Activated T-helper 1 cell treated with anti-CD3 and anti-CD28 coated beads, Interleukin-12 subunit alpha, Interleukin-12 subunit beta, Interleukin-2, Interleukin-4 antibody, amounts not matched to agents 30 ng/mL and 10 ng/mL and 1 ng/mL, durations not matched to agents 14 hours and 24 hours and 36 hours (primary cell): ENCODE results near the gene BRD9. TPM values are rescaled to one million over a fixed set of nuclear protein-coding genes. Genes with fewer than 3 reads are reported as not detected.
"Not testable (repeated sequence)": the region's sequence is repeated elsewhere in the genome, so short reads cannot be mapped to it uniquely, and the experiment has no call there.

Experiments
- DNase-seq: peaks from one replicate; pipeline ENCODE4 v3.0.0; 2021; ENCODE audit warnings: low spot score
- H3K27ac Mint-ChIP-seq: one replicate; pipeline ENCODE4 v1.8.0; 2021; ENCODE audit warnings: mild to moderate bottlenecking, mixed read lengths
- H3K27me3 Mint-ChIP-seq: one replicate; pipeline ENCODE4 v1.8.0; 2022; ENCODE audit warnings: mild to moderate bottlenecking, moderate library complexity, mixed read lengths; ENCODE audit not compliant: insufficient read depth
- H3K36me3 Mint-ChIP-seq: one replicate; pipeline ENCODE4 v1.8.0; 2021; ENCODE audit warnings: low read depth, mixed read lengths
- H3K4me1 Mint-ChIP-seq: one replicate; pipeline ENCODE4 v1.8.0; 2021; ENCODE audit warnings: low read depth, mixed read lengths
- H3K4me3 Mint-ChIP-seq: one replicate; pipeline ENCODE4 v1.8.0; 2021; ENCODE audit warnings: mild to moderate bottlenecking, moderate library complexity, mixed read lengths
- H3K9me3 Mint-ChIP-seq: one replicate; pipeline ENCODE4 v1.8.0; 2021; ENCODE audit warnings: mixed read lengths
- intact Hi-C: fragments of 100-400 bp; cut with micrococcal nuclease; formaldehyde crosslinking; loops from one replicate; pipeline ENCODE4 v1.15.1; 2024
- total RNA-seq: library from RNA; stranded (reverse); gene quantifications from 2 replicates; pipeline ENCODE4 v1.2.3, GENCODE V29; 2022

BRD9 gene
- total RNA-seq, 1 donor from 2014 or later, result 77.8 TPM

GRCh38 chr5:835933-836612 is 56.5 kb downstream of the BRD9 start:
- peak overlapping the region; percentile 15 for H3K27ac Mint-ChIP-seq
- H3K9me3 Mint-ChIP-seq, H3K4me1 Mint-ChIP-seq, intact Hi-C loops, H3K4me3 Mint-ChIP-seq, DNase-seq, H3K27me3 Mint-ChIP-seq, H3K36me3 Mint-ChIP-seq: not testable (repeated sequence)

GRCh38 chr5:834013-834412 is 58.6 kb downstream of the BRD9 start:
- DNase-seq, H3K27ac Mint-ChIP-seq, H3K27me3 Mint-ChIP-seq, H3K9me3 Mint-ChIP-seq, H3K4me3 Mint-ChIP-seq, H3K4me1 Mint-ChIP-seq, H3K36me3 Mint-ChIP-seq, intact Hi-C loops: not testable (repeated sequence)

GRCh38 chr5:828194-828593 is 64.4 kb downstream of the BRD9 start:
- H3K9me3 Mint-ChIP-seq, H3K27me3 Mint-ChIP-seq, DNase-seq, intact Hi-C loops, H3K4me1 Mint-ChIP-seq, H3K4me3 Mint-ChIP-seq, H3K27ac Mint-ChIP-seq: not testable (repeated sequence)
- H3K36me3 Mint-ChIP-seq, result peaks cover 11% of the 10 kb centered on the region

GRCh38 chr5:825544-825943 is 67.1 kb downstream of the BRD9 start:
- H3K27ac Mint-ChIP-seq, H3K4me1 Mint-ChIP-seq, intact Hi-C loops, H3K4me3 Mint-ChIP-seq, DNase-seq, H3K9me3 Mint-ChIP-seq, H3K27me3 Mint-ChIP-seq: not testable (repeated sequence)
- peaks cover 19% of the 10 kb centered on the region for H3K36me3 Mint-ChIP-seq

- Mint-ChIP-seq H3K27ac (no peak overlapping the region), H3K9me3 (no peaks in the 10 kb centered on the region), H3K4me1 (no peaks in the 10 kb centered on the region), H3K36me3 (peaks cover 25% of the 10 kb centered on the region), H3K4me3 (no peak overlapping the region), H3K27me3 (no peaks in the 10 kb centered on the region)
- DNase-seq, result no peak
- intact Hi-C loops, result no loop called here
Observed at GRCh38 chr5:821504-821903, 71.1 kb downstream of the BRD9 start.

- H3K36me3 Mint-ChIP-seq, result peaks cover 27% of the 10 kb centered on the region
- H3K27ac Mint-ChIP-seq, result no peak overlapping the region
- intact Hi-C loops, result no loop called here
- no peaks in the 10 kb centered on the region for H3K27me3 Mint-ChIP-seq
- DNase-seq, result no peak
- H3K4me1 Mint-ChIP-seq, result no peaks in the 10 kb centered on the region
- no peak overlapping the region for H3K4me3 Mint-ChIP-seq
- H3K9me3 Mint-ChIP-seq, result no peaks in the 10 kb centered on the region
Observed at GRCh38 chr5:820245-820644, 72.4 kb downstream of the BRD9 start.

- Mint-ChIP-seq H3K4me3 (no peak overlapping the region), H3K27me3 (no peaks in the 10 kb centered on the region), H3K9me3 (no peaks in the 10 kb centered on the region), H3K27ac (no peak overlapping the region), H3K4me1 (no peaks in the 10 kb centered on the region), H3K36me3 (peaks cover 23% of the 10 kb centered on the region)
- intact Hi-C loops, result no loop called here
- no peak for DNase-seq
Observed at GRCh38 chr5:819078-819477, 73.5 kb downstream of the BRD9 start.

- DNase-seq, result no peak
- no peaks in the 10 kb centered on the region for H3K9me3 Mint-ChIP-seq
- H3K4me3 Mint-ChIP-seq, result no peak overlapping the region
- intact Hi-C loops, result no loop called here
- H3K36me3 Mint-ChIP-seq, result peaks cover 11% of the 10 kb centered on the region
- no peaks in the 10 kb centered on the region for H3K4me1 Mint-ChIP-seq
- no peak overlapping the region for H3K27ac Mint-ChIP-seq
- H3K27me3 Mint-ChIP-seq, result no peaks in the 10 kb centered on the region
Observed at GRCh38 chr5:816176-816575, 76.4 kb downstream of the BRD9 start.

- no peak for DNase-seq
- Mint-ChIP-seq H3K4me1 (no peaks in the 10 kb centered on the region), H3K4me3 (no peak overlapping the region), H3K27me3 (no peaks in the 10 kb centered on the region), H3K9me3 (no peaks in the 10 kb centered on the region), H3K27ac (no peak overlapping the region), H3K36me3 (peaks cover 11% of the 10 kb centered on the region)
- intact Hi-C loops, result no loop called here
Observed at GRCh38 chr5:815449-815848, 77.2 kb downstream of the BRD9 start.

Other genes with a start within 250 kb of the BRD9 start
- gene TPPP, start 199.4 kb downstream of the BRD9 start, total RNA-seq, result not detected in 2 replicates
- gene ZDHHC11B, start 108.1 kb downstream of the BRD9 start, total RNA-seq, result not detected in 2 replicates
- gene ZDHHC11, start 41.8 kb downstream of the BRD9 start, total RNA-seq, result 14.4 and 17.2 TPM in 2 replicates
- 37.2 and 38.4 TPM in 2 replicates for gene TRIP13, start 83 bp upstream of the BRD9 start, total RNA-seq
- gene NKD2, start 116.0 kb upstream of the BRD9 start, total RNA-seq, result 2.9 and 3.2 TPM in 2 replicates
- 24.4 and 26.6 TPM in 2 replicates for gene SLC12A7, start 219.3 kb upstream of the BRD9 start, total RNA-seq